Embryonic facial prominence (tissue), 1 donor: ENCODE results near the gene CYRIA.

Experiments
- DNase-seq: peaks from one replicate; pipeline ENCODE4 v3.0.0-alpha.2; 2016; ENCODE audit errors: extremely low spot score

Gene CYRIA

GRCh38 chr2:16650287-16651249 is 15.1 kb downstream of the CYRIA start:
- DNase-seq, result no peak

- no peak for DNase-seq
Observed at GRCh38 chr2:16649353-16650286, 16.0 kb downstream of the CYRIA start.

- no peak for DNase-seq
Observed at GRCh38 chr2:16647992-16648617, 17.5 kb downstream of the CYRIA start.

- no peak for DNase-seq
Observed at GRCh38 chr2:16645775-16646559, 19.7 kb downstream of the CYRIA start.

- no peak for DNase-seq
Observed at GRCh38 chr2:16645088-16645487, 20.5 kb downstream of the CYRIA start.

GRCh38 chr2:16644221-16644925 is 21.3 kb downstream of the CYRIA start:
- no peak for DNase-seq

GRCh38 chr2:16643099-16643498 is 22.5 kb downstream of the CYRIA start:
- DNase-seq, result no peak

- DNase-seq, result no peak
Observed at GRCh38 chr2:16642088-16642487, 23.5 kb downstream of the CYRIA start.

GRCh38 chr2:16641509-16641908 is 24.1 kb downstream of the CYRIA start:
- no peak for DNase-seq

GRCh38 chr2:16640867-16641266 is 24.8 kb downstream of the CYRIA start:
- DNase-seq, result no peak

GRCh38 chr2:16640001-16640700 is 25.5 kb downstream of the CYRIA start:
- DNase-seq, result no peak

- DNase-seq, result no peak
Observed at GRCh38 chr2:16639431-16639830, 26.2 kb downstream of the CYRIA start.

- DNase-seq, result no peak
Observed at GRCh38 chr2:16638946-16639345, 26.7 kb downstream of the CYRIA start.

GRCh38 chr2:16637304-16637703 is 28.3 kb downstream of the CYRIA start:
- DNase-seq, result no peak

- no peak for DNase-seq
Observed at GRCh38 chr2:16635791-16636699, 29.6 kb downstream of the CYRIA start.

- DNase-seq, result no peak
Observed at GRCh38 chr2:16633621-16634430, 31.8 kb downstream of the CYRIA start.

- no peak for DNase-seq
Observed at GRCh38 chr2:16632598-16632997, 33.0 kb downstream of the CYRIA start.

- no peak for DNase-seq
Observed at GRCh38 chr2:16630463-16630862, 35.2 kb downstream of the CYRIA start.
